AG09309 (cell line): Measurements from ENCODE around the gene OR4K1.
"Not testable (repeated sequence)": the region's sequence is repeated elsewhere in the genome, so short reads cannot be mapped to it uniquely, and the experiment has no call there.

Experiments
- DNase-seq: peaks from one replicate; pipeline ENCODE4 v3.0.0-alpha.2; 2010; ENCODE audit warnings: low read depth
- H3K4me3 ChIP-seq: 2 replicates; pipeline ENCODE4 v1.5.1; 2011; ENCODE audit warnings: mild to moderate bottlenecking, low read depth, low read length, moderate library complexity; ENCODE audit not compliant: control insufficient read depth
- CTCF ChIP-seq: IDR thresholded peaks from 2 replicates; pipeline ENCODE4 v1.5.1; 2011; ENCODE audit warnings: mild to moderate bottlenecking, low read depth, low read length, inconsistent platforms; ENCODE audit not compliant: insufficient read depth, control insufficient read depth; ENCODE audit errors: missing control alignments

Gene OR4K1

GRCh38 chr14:19917955-19918518 lies 12.7 kb upstream of the OR4K1 start:
- no peak for TF ChIP-seq CTCF
- DNase-seq, result no peak
- no peak overlapping the region for H3K4me3 ChIP-seq

DNA sequence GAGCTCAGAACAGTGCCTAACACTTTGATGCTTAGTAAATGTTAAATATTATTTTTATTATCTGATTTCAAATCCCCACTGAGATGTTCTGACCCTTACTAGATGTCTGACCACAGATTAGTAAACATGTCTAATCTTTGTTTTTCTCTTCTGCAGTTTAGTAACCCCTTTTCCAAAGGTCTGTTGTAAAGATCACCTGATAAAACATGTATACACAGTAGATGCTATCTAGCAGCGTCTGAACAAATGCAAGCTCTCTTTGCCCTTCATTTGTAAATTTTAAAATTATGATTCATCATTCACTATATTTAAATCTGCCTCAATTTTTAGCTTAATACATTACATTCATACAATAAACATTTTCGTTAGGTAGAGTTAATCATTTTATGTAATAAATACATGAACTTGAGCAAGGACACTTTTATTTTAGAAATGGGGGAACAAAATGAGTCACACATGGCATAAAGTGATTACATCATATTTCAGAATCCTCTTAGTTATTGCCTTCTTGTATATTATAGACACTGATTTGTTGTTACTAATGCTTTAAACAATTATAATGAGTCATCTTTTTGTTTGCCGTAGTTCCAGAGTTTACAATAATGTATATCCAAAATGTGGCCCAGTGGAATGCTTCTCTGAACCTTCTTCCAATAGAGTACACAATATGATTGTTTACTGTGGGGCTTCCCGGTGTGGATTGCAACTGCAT lies 12.0 kb upstream of the OR4K1 start:
- TF ChIP-seq CTCF, result no peak
- no peak overlapping the region for H3K4me3 ChIP-seq
- no peak for DNase-seq

DNA sequence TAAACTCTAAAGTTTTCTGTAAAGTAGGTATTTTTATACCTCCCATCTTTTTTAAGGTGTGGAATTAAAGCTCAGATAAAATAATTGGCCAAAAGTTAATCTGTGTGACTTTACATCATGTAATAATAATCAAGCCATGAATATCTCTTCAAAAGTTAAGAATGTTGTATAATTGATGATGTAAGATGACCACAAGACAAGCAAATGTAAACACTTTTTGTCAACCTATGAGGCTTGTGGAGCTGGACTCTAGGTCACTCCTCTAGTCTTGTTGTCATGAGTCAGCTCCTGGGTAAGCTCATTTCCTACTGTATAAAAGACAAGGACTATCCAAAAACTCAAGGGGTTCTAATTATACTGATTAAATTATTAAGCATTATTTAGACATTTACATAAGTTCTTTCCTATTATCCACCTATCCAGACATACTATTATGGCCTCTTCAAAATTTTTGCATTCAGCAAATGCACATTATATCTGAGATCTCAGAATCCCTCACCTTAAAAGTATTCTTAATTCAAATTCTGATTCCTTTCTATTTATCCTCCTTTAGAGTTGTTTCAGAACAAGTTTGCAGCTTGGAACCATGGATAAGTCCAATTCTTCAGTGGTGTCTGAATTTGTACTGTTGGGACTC lies 10.6 kb upstream of the OR4K1 start, which contains the start of gene OR4K5:
Gene OR4K5, plus strand, starts transcription at position 587 of the 637 bp plus-strand sequence. Its CDS starts 0 bp downstream, at position 587.
- no peak within 1 kb of the TSS for H3K4me3 ChIP-seq
- DNase-seq, result no peak
- no peak for TF ChIP-seq CTCF

GRCh38 chr14:19941668-19942067 lies 11.0 kb downstream of the OR4K1 start:
- no peak overlapping the region for H3K4me3 ChIP-seq
- no peak for TF ChIP-seq CTCF

GRCh38 chr14:19947413-19948090 lies 16.8 kb downstream of the OR4K1 start:
- no peak for DNase-seq
- TF ChIP-seq CTCF, result no peak
- H3K4me3 ChIP-seq, result no peak overlapping the region

More at GRCh38 chr14:19941668-19942067, 11.0 kb downstream of the OR4K1 start:
- no peak for DNase-seq

- no peak overlapping the region for H3K4me3 ChIP-seq
- TF ChIP-seq CTCF, result no peak
- no peak for DNase-seq
These were observed 18.5 kb downstream of the OR4K1 start for GRCh38 chr14:19949218-19949617.

DNA sequence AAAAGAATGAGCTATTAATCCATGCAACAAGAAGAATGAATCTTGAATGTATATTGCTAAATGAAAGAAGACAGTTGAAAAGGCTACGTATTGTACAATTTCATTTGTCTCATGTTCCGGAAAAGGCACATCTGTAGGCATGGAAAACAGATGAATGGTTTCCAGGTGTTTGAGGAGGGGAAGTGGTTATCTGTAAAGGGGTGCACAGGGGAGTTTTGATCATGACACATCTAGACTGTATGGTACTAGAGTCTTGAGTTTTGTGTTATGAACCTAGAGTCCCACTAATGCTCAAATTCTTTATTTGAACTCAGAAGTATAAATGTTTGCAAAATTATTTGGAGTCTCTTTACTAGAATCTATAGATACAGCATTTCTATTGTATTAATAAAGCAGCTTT lies 39.0 kb downstream of the OR4K1 start:
- DNase-seq, H3K4me3 ChIP-seq: not testable (repeated sequence)
